DMS 273 treated with DMSO at 0.1 percent for 48 hours (cell line): ENCODE measurements around the gene CHD2.
"Not testable (repeated sequence)": the region's sequence is repeated elsewhere in the genome, so short reads cannot be mapped to it uniquely, and the experiment has no call there.

ENCODE experiments used
- DNase-seq: peaks from one replicate; lab custom pipeline; 2025; lab: John Stamatoyannopoulos, UW

CHD2 gene

GRCh38 chr15:92899948-92900730 is at the start of gene CHD2:
TSS of gene CHD2 (plus strand) at chr15:92900324. CDS start at chr15:92901238, 914 bp downstream.
- DNase-seq, result peak; percentile 75

GRCh38 chr15:92853222-92853621 is 46.9 kb upstream of the CHD2 start:
- no peak for DNase-seq

DNA sequence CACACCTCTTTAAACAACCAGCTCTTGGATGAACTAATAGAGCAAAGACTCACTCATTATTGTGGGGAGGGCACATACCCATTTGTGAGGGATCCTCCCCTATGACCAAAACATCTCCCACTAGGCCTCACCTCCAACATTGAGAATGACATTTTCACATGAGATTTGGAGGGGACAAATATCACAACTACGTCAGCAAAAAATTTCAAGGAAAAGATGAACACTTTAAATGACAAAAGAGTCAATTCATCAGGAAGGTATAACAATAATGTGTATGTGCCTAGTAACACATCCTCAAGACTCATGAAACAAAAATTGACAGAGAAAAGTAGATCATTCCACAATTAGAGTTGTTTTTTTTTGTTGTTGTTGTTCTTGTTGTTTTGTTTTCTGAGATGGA is 38.4 kb upstream of the CHD2 start:
- no peak for DNase-seq

DNA sequence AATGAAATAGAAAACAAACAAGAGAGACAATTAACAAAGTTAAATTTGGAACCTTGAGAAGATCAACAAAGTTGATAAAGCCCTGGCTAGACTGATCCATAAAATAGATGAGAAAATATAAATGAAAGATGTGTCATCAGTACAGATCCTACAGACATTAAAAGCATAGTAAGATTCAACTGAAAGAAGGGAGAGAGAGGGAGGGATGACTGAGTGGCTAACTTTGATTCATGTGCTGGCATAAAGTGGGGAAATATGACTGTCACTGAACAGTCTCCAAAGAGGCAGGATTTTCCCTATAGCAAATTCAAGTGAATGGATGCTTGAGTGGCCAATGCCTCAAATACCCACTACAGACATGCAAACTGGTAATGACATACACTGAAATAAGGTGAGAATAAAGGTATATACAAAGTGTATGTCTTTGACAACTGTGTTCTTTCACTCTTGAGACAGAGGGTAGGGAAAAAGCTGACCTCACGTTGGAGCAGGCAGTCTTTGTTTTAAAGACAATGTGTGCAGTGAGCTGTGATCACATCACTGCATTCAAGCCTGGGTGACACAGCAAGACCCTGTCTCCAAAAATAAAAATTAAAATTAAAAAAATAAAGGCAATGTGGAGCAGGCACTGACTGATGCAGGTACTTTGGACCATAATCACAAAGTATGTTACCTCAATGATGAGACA is 35.9 kb upstream of the CHD2 start:
- no peak for DNase-seq

DNA sequence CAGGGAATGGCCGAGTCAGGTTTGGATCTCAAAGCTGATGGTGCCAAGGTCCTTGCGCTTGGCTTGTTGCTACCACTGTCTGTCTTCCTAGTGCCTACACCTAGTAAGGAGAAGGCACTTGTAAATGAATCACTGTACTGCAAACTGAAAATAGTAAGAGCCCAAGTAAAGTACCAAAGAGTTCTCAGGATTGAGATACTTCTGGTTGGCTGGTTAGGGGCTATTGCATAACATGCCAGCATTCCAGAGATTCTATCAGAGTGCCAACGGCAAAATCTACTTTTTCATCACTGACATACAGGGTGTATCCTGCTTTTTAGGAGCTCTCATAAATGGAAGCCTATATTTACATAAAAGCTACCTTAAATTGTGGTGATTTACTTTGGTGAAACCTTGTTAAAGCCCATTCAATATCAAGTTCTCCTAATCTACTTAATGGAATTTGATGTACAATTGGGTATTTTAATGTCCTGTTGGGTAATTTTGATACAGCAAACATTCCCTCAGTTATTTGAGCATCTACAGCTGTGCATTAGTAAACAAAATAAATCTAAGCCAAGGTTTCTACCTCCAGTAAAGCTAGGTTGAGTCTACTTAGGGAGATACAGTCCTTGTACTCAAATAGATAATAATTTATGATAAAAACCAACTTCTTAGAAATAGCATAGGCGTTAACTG is 30.7 kb upstream of the CHD2 start:
- no peak for DNase-seq

GRCh38 chr15:92870010-92870591 is 30.0 kb upstream of the CHD2 start:
- DNase-seq, result no peak

DNA sequence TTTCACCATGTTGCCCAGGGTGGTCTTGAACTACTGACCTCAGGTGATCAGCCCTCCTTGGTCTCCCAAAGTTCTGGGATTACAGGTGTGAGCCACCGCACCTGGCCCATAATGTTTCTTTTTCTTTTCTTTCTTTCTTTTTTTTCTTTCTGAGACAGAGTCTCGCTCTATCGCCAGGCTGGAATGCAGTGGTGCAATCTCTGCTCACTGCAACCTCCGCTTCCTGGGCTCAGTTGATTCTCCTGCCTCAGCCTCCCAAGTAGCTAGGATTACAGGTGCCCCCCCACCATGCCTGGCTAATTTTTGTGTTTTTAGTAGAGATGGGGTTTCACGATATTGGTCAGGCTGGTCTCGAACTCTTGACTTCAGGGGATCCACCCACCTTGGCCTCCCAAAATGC is 27.2 kb upstream of the CHD2 start:
- not testable (repeated sequence) for DNase-seq

- no peak for DNase-seq
Measured at GRCh38 chr15:92877000-92877399, 23.1 kb upstream of the CHD2 start.

GRCh38 chr15:92877416-92877815 is 22.7 kb upstream of the CHD2 start:
- DNase-seq, result no peak

GRCh38 chr15:92878593-92879053 is 21.5 kb upstream of the CHD2 start:
- no peak for DNase-seq

DNA sequence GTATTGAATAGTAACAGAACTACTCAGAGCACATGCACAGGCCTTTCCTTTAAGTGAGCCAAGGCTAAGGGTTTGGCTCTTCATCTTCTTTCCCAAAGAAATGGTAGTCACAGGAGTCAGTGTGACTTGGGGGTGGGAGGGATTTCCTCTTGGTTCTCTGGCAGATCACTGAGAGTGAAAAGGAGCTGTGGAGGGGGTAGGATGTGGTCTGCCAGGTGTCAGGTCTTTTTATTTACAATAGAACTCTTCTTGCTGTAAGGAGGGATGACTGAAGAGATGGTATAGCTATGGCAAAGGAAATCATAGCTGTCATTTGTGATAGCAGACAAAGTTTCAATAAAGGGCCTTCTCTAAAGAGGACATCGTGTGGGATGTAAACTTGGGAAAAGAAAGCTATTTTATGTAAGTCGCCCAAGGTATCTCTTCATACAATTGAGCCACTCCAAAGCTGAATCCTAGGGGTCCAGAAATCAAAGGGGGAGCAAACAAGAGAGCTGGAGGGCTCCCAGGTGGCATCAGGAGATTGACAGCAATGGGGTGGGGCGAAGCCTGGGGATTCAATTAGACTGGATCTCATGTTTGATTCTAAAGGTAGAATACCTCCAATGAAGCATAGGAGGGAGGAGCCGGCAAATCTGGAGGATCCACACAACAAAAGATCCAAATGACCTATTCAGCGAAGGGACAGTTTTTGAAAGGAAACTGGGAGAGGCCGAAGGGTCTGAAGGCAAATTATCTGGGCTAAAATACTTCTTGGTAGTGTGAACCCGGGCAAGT is 20.0 kb upstream of the CHD2 start:
- DNase-seq, result no peak

GRCh38 chr15:92880796-92881195 is 19.3 kb upstream of the CHD2 start:
- no peak for DNase-seq

GRCh38 chr15:92881211-92881754 is 18.8 kb upstream of the CHD2 start:
- DNase-seq, result no peak

- DNase-seq, result peak; percentile 98
Measured at GRCh38 chr15:92881802-92882696, 18.1 kb upstream of the CHD2 start.

GRCh38 chr15:92882697-92883162 is 17.4 kb upstream of the CHD2 start:
- no peak for DNase-seq

DNA sequence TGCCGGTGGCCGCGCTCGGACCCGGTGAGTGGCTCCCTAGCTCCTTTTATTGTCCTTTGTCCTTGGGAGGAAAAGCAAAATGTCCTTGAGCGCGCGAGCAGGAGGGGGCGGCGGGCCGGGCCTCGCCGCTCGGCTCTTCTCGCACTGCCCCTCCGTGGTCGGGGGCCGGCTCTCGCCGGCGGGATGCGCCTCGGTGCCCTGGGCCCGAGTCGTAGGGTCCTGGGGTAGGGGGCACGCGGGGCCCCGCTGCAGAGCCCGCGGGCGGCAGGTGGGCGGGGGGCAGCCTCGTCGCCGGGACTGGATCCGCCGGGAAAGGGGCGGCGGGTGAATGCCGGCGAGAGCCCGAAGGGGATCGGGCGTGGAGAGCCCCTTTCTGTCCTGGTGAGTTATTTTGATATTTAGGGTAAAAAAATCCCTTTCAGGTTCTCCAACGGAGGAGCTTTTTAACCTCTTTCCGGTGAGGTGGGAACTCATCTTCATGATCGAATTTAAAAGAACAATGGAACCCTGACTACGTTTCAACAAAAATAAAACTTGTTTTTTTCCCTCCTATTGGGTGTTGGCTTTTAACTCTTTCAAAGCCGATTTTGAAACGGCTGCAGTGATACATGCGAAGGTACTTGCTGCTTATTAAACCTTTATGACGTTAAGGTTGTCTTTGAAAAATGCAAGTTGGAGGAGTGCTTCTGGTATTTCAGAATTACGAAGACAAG is 16.8 kb upstream of the CHD2 start:
- no peak for DNase-seq

DNA sequence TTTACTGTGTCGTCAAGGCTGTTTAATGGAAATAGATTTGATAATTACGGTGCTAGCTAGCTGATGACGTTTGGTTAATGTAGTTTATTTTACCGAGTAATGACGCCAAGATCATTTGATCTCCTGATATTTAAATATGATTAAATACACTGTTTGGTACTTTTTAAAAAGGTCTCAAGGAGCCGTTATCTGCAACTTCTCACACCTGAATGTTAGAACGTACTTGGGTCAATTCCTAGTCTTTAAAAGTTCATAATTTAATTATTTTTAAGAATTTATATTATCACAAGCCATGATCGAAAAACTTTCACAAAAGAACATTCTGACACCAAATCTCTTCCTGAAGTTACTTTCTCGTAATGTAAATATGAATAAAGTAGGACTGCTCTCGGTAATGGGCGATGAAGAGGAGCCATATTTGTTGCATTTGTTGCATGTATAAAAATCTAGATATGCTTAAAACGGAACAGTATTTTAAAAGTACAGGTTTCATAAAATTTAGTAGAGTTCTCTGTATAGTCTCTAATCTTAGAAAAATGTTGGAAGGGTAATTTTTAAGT is 16.2 kb upstream of the CHD2 start:
- DNase-seq, result no peak

GRCh38 chr15:92884436-92885223 is 15.5 kb upstream of the CHD2 start:
- no peak for DNase-seq
